ENCODE data around the gene MED13L.

The MED13L gene

GRCh38 chr12:116310082-116310481 is 32.6 kb upstream of the MED13L start:
- TF ChIP-seq, protein P1, sequence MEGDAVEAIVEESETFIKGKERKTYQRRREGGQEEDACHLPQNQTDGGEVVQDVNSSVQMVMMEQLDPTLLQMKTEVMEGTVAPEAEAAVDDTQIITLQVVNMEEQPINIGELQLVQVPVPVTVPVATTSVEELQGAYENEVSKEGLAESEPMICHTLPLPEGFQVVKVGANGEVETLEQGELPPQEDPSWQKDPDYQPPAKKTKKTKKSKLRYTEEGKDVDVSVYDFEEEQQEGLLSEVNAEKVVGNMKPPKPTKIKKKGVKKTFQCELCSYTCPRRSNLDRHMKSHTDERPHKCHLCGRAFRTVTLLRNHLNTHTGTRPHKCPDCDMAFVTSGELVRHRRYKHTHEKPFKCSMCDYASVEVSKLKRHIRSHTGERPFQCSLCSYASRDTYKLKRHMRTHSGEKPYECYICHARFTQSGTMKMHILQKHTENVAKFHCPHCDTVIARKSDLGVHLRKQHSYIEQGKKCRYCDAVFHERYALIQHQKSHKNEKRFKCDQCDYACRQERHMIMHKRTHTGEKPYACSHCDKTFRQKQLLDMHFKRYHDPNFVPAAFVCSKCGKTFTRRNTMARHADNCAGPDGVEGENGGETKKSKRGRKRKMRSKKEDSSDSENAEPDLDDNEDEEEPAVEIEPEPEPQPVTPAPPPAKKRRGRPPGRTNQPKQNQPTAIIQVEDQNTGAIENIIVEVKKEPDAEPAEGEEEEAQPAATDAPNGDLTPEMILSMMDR (IDR thresholded peaks at IDR 0.05): no peak

DNA sequence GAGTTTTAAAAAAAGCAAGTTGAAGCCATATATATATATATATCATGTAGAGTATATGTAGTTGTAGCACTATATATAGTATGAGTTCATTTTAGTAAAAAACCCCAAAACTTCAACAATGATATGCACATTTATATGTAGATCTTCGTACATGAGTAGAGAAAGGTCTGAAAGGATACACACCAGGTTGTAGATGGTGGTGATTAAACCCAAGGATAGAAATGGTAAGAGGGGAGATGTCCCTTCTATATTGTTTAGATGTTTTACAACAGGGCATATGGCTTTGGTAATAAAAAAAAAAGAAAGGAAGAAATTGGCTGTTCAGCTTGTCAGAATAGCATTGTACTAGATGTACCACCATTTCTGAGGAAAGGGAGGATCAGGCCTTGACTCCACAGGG is 31.9 kb upstream of the MED13L start:
- TF ChIP-seq, protein P1 (IDR thresholded peaks at IDR 0.05): no peak

- TF ChIP-seq, protein P1 (IDR thresholded peaks at IDR 0.05): no peak
Observed at GRCh38 chr12:116308647-116309046, 31.2 kb upstream of the MED13L start.

- TF ChIP-seq, protein P1 (IDR thresholded peaks at IDR 0.05): no peak
Observed at GRCh38 chr12:116306968-116307367, 29.5 kb upstream of the MED13L start.

DNA sequence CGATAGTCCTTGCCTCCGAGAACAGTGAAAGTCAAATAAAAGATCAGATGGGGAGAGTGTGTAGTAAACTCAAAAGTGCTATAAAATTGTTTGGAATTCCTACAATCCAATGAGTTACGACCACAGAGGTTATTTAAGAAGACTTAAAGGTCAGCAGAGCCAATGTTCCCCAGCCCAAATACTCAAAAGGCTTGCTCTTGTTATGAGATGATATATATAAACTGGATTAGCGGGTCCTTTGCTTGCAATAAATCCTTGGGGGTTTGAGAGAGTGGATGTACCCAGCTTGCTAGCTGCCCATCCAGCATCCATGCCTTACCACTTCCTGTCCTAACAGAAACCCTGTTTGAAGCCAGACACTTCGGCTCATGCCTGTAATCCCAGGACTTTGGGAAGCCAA is 29.0 kb upstream of the MED13L start:
- TF ChIP-seq, protein P1 (IDR thresholded peaks at IDR 0.05): no peak

- TF ChIP-seq, protein P1 (IDR thresholded peaks at IDR 0.05): no peak
Observed at GRCh38 chr12:116304621-116305020, 27.1 kb upstream of the MED13L start.

DNA sequence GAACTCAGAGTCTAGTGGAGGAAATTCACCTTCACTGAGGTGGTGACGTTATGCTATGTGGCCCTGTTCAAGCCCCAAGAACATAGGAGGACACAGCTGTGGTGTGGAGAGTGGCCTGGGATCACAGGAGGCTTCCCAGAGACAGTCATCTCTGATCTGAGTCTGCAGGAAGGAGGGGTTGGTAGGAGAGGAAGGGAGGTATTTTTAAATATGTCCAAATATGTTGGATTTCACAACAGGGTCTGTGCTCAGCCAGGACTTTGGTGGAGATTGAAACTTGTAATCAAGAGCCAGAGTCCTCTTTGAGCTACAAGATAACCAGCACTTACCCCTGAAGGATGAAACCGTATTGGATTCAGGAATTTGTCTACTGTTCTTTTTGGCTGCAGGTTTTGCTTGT is 26.4 kb upstream of the MED13L start:
- TF ChIP-seq, protein P1 (IDR thresholded peaks at IDR 0.05): no peak

GRCh38 chr12:116303066-116303465 is 25.6 kb upstream of the MED13L start:
- TF ChIP-seq, protein P1 (IDR thresholded peaks at IDR 0.05): no peak
